H1 (cell line): ENCODE measurements around the gene IL16. TPM values are rescaled to one million over a fixed set of nuclear protein-coding genes. Genes with fewer than 3 reads are reported as not detected.

ENCODE experiments used
- CTCF ChIA-PET: fragments of 300-600 bp; sonication (Branson Sonifier 250); formaldehyde crosslinking; loops from one replicate; lab custom pipeline; 2021; ENCODE audit not compliant: partially characterized antibody; lab: Charles Lee
- POLR2A ChIA-PET: fragments of 300-600 bp; sonication (Branson Sonifier 250); formaldehyde crosslinking; loops from one replicate; lab custom pipeline; 2021; ENCODE audit warnings: inconsistent platforms; ENCODE audit not compliant: partially characterized antibody; lab: Charles Lee
- DNase-seq, 2 experiments: peaks; one replicate each; pipeline versions ENCODE4 v3.0.0 to v3.0.0-alpha.2; 2010 to 2022; ENCODE audit warnings: low spot score in 2 of 2, low read depth in 1 of 2, mixed read lengths in 1 of 2
- FAIRE-seq: peaks from 2 replicates; lab custom pipeline; 2011; peaks lifted over from hg19 to GRCh38; lab: Jason Lieb, UNC
- H2AFZ ChIP-seq: 2 replicates; pipeline ENCODE4 v1.8.1; 2012; ENCODE audit warnings: low read length, inconsistent platforms
- H2AK5ac ChIP-seq: 2 replicates; pipeline ENCODE4 v1.6.1; 2013; ENCODE audit warnings: low read depth, low read length
- H2BK120ac ChIP-seq: replicated peaks from 2 replicates; pipeline ENCODE3; 2013; ENCODE audit warnings: low read depth, low read length, inconsistent platforms
- H2BK12ac ChIP-seq: 2 replicates; pipeline ENCODE4 v1.6.1; 2013; ENCODE audit warnings: low read depth, low read length
- H2BK15ac ChIP-seq: 2 replicates; pipeline ENCODE4 v1.6.1; 2013; ENCODE audit warnings: low read length
- H2BK20ac ChIP-seq: 2 replicates; pipeline ENCODE4 v1.6.1; 2013; ENCODE audit warnings: low read length
- H2BK5ac ChIP-seq: 2 replicates; pipeline ENCODE4 v1.6.1; 2013; ENCODE audit warnings: low read depth, low read length
- H3K14ac ChIP-seq: 2 replicates; pipeline ENCODE4 v1.6.1; 2013; ENCODE audit warnings: inconsistent platforms; ENCODE audit not compliant: insufficient read length
- H3K18ac ChIP-seq: 2 replicates; pipeline ENCODE4 v1.6.1; 2013; ENCODE audit warnings: low read length; ENCODE audit errors: extremely low read depth
- H3K23ac ChIP-seq: 2 replicates; pipeline ENCODE4 v1.6.1; 2013; ENCODE audit warnings: inconsistent platforms; ENCODE audit not compliant: insufficient read length
- H3K23me2 ChIP-seq: 2 replicates; pipeline ENCODE4 v1.6.1; 2013; ENCODE audit warnings: low read depth, low read length
- H3K27ac ChIP-seq: 2 replicates; pipeline ENCODE4 v1.6.1; 2011; ENCODE audit warnings: low read depth, low read length, inconsistent platforms
- H3K27me3 ChIP-seq, 4 experiments: replicated peaks in 1 of 4; 1 replicate in 1 of 4; 2 replicates in 3 of 4; pipeline versions ENCODE4 v1.6.1 to v1.8.1; 2011 to 2013; ENCODE audit warnings: low read length in 3 of 4, mild to moderate bottlenecking in 3 of 4, inconsistent platforms in 2 of 4, mixed read lengths in 2 of 4, moderate library complexity in 1 of 4; ENCODE audit not compliant: control insufficient read depth in 3 of 4, insufficient read depth in 3 of 4; ENCODE audit errors: extremely low read depth in 1 of 4
- H3K36me3 ChIP-seq, 4 experiments: 2 replicates each; pipeline versions ENCODE4 v1.6.1 to v1.8.1; 2011 to 2013; ENCODE audit warnings: mild to moderate bottlenecking in 4 of 4, low read length in 3 of 4, moderate library complexity in 2 of 4, control low read depth in 1 of 4, inconsistent platforms in 1 of 4; ENCODE audit not compliant: insufficient read depth in 4 of 4, control insufficient read depth in 2 of 4
- H3K4ac ChIP-seq: replicated peaks from 2 replicates; pipeline ENCODE3; 2013; ENCODE audit warnings: low read length, low read depth, mixed read lengths, inconsistent platforms; ENCODE audit not compliant: insufficient read length
- H3K4me1 ChIP-seq, 4 experiments: replicated peaks in 1 of 4; 1 replicate in 1 of 4; 2 replicates in 3 of 4; pipeline versions ENCODE4 v1.6.1 to v1.8.1; 2011 to 2013; ENCODE audit warnings: low read length in 3 of 4, inconsistent platforms in 2 of 4, mixed read lengths in 1 of 4; ENCODE audit not compliant: insufficient read depth in 4 of 4, control insufficient read depth in 3 of 4
- H3K4me2 ChIP-seq, 2 experiments: 2 replicates each; pipeline versions ENCODE4 v1.6.1 to v1.8.1; 2011 to 2013; ENCODE audit warnings: low read depth in 2 of 2, low read length in 2 of 2, control low read depth in 1 of 2, inconsistent platforms in 1 of 2, mild to moderate bottlenecking in 1 of 2; ENCODE audit not compliant: insufficient read depth in 1 of 2
- H3K4me3 ChIP-seq, 4 experiments: fragments of 200-600, 300-600 bp in 1 of 4; sonication (generic), shearing (Covaris generic), sonication (Bioruptor Twin) in 1 of 4; 2 replicates each; pipeline versions ENCODE4 v1.5.1 to v1.8.1; 2011 to 2016; ENCODE audit warnings: low read length in 4 of 4, low read depth in 3 of 4, control low read depth in 2 of 4, inconsistent platforms in 2 of 4, mild to moderate bottlenecking in 2 of 4, mixed read lengths in 1 of 4, moderate library complexity in 1 of 4; ENCODE audit not compliant: insufficient read depth in 2 of 4; ENCODE audit errors: extremely low read depth in 1 of 4
- H3K56ac ChIP-seq: replicated peaks from 2 replicates; pipeline ENCODE3; 2013; ENCODE audit warnings: low read depth, mild to moderate bottlenecking, mixed read lengths, low read length, inconsistent platforms; ENCODE audit not compliant: insufficient read length
- H3K79me1 ChIP-seq: 2 replicates; pipeline ENCODE4 v1.6.1; 2013; ENCODE audit warnings: low read depth, low read length, control low read depth
- H3K79me2 ChIP-seq, 2 experiments: 2 replicates each; pipeline versions ENCODE4 v1.6.1 to v1.8.1; 2012 to 2013; ENCODE audit warnings: low read length in 2 of 2, mild to moderate bottlenecking in 2 of 2, inconsistent platforms in 1 of 2; ENCODE audit not compliant: insufficient read depth in 2 of 2, control insufficient read depth in 1 of 2
- H3K9ac ChIP-seq, 4 experiments: replicated peaks in 1 of 4; 1 replicate in 1 of 4; 2 replicates in 3 of 4; pipeline versions ENCODE4 v1.6.1 to v1.8.1; 2011 to 2013; ENCODE audit warnings: low read depth in 3 of 4, low read length in 3 of 4, control low read depth in 2 of 4, mild to moderate bottlenecking in 2 of 4, moderate library complexity in 2 of 4, inconsistent platforms in 1 of 4; ENCODE audit errors: extremely low read depth in 1 of 4
- H3K9me3 ChIP-seq, 2 experiments: 2 replicates each; pipeline versions ENCODE4 v1.6.1 to v1.8.1; 2012 to 2013; ENCODE audit warnings: mild to moderate bottlenecking in 2 of 2, moderate library complexity in 2 of 2, control low read depth in 1 of 2, inconsistent platforms in 1 of 2, low read depth in 1 of 2, low read length in 1 of 2, mixed read lengths in 1 of 2; ENCODE audit not compliant: insufficient read depth in 2 of 2
- H4K20me1 ChIP-seq, 2 experiments: replicated peaks in 1 of 2; 2 replicates each; pipeline versions ENCODE3 to v1.8.1; 2011 to 2013; ENCODE audit warnings: inconsistent platforms in 2 of 2, low read length in 2 of 2, mild to moderate bottlenecking in 1 of 2; ENCODE audit not compliant: insufficient read depth in 2 of 2, control insufficient read depth in 1 of 2
- H4K5ac ChIP-seq: 2 replicates; pipeline ENCODE4 v1.6.1; 2013; ENCODE audit warnings: low read length, low read depth, mixed read lengths, inconsistent platforms; ENCODE audit not compliant: insufficient read length
- H4K8ac ChIP-seq: 2 replicates; pipeline ENCODE4 v1.8.0; 2013; ENCODE audit warnings: mild to moderate bottlenecking, moderate library complexity, low read length, inconsistent platforms; ENCODE audit not compliant: insufficient read depth; ENCODE audit errors: extremely low read depth
- H4K91ac ChIP-seq: replicated peaks from 2 replicates; pipeline ENCODE3; 2013; ENCODE audit warnings: low read length, mixed read lengths, inconsistent platforms; ENCODE audit not compliant: insufficient read length
- BRCA1 ChIP-seq: IDR thresholded peaks from 2 replicates; pipeline ENCODE4 v1.6.1; 2012; ENCODE audit warnings: low read depth, low read length, improper control_type of control experiment
- JUN ChIP-seq: IDR thresholded peaks from 2 replicates; pipeline ENCODE4 v1.6.1; 2011; ENCODE audit warnings: low read depth, mild to moderate bottlenecking, improper control_type of control experiment, low read length
- POU5F1 ChIP-seq: IDR thresholded peaks from 2 replicates; pipeline ENCODE4 v1.6.1; 2011; ENCODE audit warnings: low read depth, mild to moderate bottlenecking, low read length, moderate library complexity
- RNF2 ChIP-seq: fragments of 200-900, 300-1000 bp; sonication (generic); IDR thresholded peaks from 2 replicates; pipeline ENCODE4 v1.7.1; 2016; ENCODE audit warnings: borderline replicate concordance, low read depth, mild to moderate bottlenecking, antibody characterized with exemption, low read length; ENCODE audit not compliant: poor library complexity, severe bottlenecking; ENCODE audit errors: missing control alignments
- SAP30 ChIP-seq: fragments of 300-600 bp; sonication (generic); IDR thresholded peaks from 2 replicates; pipeline ENCODE4 v1.7.1; 2012; ENCODE audit warnings: low read length, moderate library complexity, mild to moderate bottlenecking, inconsistent platforms; ENCODE audit not compliant: insufficient read depth, insufficient replicate concordance
- WGBS, 2 experiments: shearing (Covaris generic) in 1 of 2; methylation state at CpG; one replicate each; pipeline versions ENCODE4 v1.1.6 to v1.1.7; 2013 to 2015; ENCODE audit warnings: low lambda C conversion rate in 2 of 2, mixed read lengths in 2 of 2, inconsistent platforms in 1 of 2, low coverage in 1 of 2, missing lambda C conversion rate in 1 of 2; ENCODE audit not compliant: insufficient replicate concordance in 2 of 2, insufficient coverage in 1 of 2, insufficient read length in 1 of 2; ENCODE audit errors: extremely low coverage in 1 of 2, missing lambda C conversion rate in 1 of 2; 5-methylcytosine and 5-hydroxymethylcytosine counted together
- polyA plus RNA-seq, 7 experiments: library from polyadenylated mRNA; depleted of rRNA in 3 of 7; stranded (reverse) in 5 of 7; unstranded in 2 of 7; fragments of >200 nt in 5 of 7; fragments of 200-250 nt in 2 of 7; gene quantifications; 1 replicate in 5 of 7; 2 replicates in 1 of 7; 4 replicates in 1 of 7; pipeline versions ENCODE4 v1.2.1 to v1.2.3, GENCODE V29; 2011 to 2013; ENCODE audit warnings: missing spikeins in 2 of 7, mixed read lengths in 2 of 7
- total RNA-seq: library from RNA; stranded (reverse); fragmentation: NEBNext Ultra II Directional; extraction: Animal tissue kit (Norgen Biotek cat#: 25700); gene quantifications from 2 replicates; pipeline ENCODE4 v1.2.1, GENCODE V29; 2021

The IL16 gene
- total and polyA plus RNA-seq, 2 of the 8 experiments (the other 6 are each of a cell fraction or from before 2014, with no cell fraction given): 0.03 to 0.09 TPM

DNA sequence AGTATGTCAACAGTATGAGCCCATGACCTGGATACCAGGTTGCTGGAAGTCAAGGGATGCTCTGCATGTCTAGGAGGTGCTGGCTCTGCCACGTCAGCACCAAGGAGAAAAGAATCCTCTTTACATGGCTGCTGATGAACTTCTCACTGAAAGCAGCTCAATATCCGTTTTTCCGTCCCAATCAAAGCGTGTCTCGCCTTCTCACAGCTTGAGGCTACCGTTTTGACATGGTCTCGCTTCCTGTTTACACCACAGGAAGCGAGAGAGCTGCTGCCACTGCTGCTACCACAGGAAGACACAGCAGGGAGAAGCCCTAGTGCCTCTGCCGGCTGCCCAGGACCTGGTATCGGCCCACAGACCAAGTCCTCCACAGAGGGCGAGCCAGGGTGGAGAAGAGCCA, 100.0 kb downstream of the IL16 start:
- H3K23ac ChIP-seq: no peak overlapping the region
- no peaks in the 10 kb centered on the region for H3K9me3 ChIP-seq
- H2BK20ac ChIP-seq: no peak overlapping the region
- H3K23me2 ChIP-seq: no peaks in the 10 kb centered on the region
- no peak overlapping the region for H2BK120ac ChIP-seq
- H3K9ac ChIP-seq: no peak overlapping the region
- H3K56ac ChIP-seq: no peak overlapping the region
- FAIRE-seq: no peak
- H3K27me3 ChIP-seq: no peaks in the 10 kb centered on the region; a peak in 1 of 7 replicates
- no peaks in the 10 kb centered on the region for H4K20me1 ChIP-seq
- H4K91ac ChIP-seq: no peak overlapping the region
- H4K5ac ChIP-seq: no peak overlapping the region
- H2BK5ac ChIP-seq: no peak overlapping the region
- H2AFZ ChIP-seq: no peak overlapping the region
- TF ChIP-seq JUN (no peak), BRCA1 (no peak), RNF2 (no peak), SAP30 (no peak), POU5F1 (no peak)
- TF ChIP-seq, all 59 proteins: peak for 0
- no peak overlapping the region for H3K18ac ChIP-seq
- DNase-seq: no peak
- POLR2A ChIA-PET: no interaction called here
- H3K79me2 ChIP-seq: no peaks in the 10 kb centered on the region
- H3K36me3 ChIP-seq: no peaks in the 10 kb centered on the region
- no peak overlapping the region for H2BK15ac ChIP-seq
- no peaks in the 10 kb centered on the region for H3K79me1 ChIP-seq
- peaks cover 0 to 7% (median 4%) of the 10 kb centered on the region in 4 experiments; a peak in 4 of 7 replicates for H3K4me1 ChIP-seq
- H3K14ac ChIP-seq: no peak overlapping the region
- WGBS, 2 experiments: 85% methylated on average over 11 of the region's 11 CpGs; no CpG with 5 or more reads in 1 of the 2 experiments
- no peak overlapping the region; a peak in 1 of 4 replicates for H3K4me2 ChIP-seq
- CTCF ChIA-PET: interaction anchor here (1.2 to 2.9 kb wide), 3 partner anchors 13 to 104 kb away, joined by 3 to 14 read pairs (median 3); no protein-coding TSS in a partner anchor
- H2AK5ac ChIP-seq: no peak overlapping the region
- H2BK12ac ChIP-seq: no peak overlapping the region
- H3K27ac ChIP-seq: no peak overlapping the region
- H4K8ac ChIP-seq: no peak overlapping the region
- no peak overlapping the region for H3K4me3 ChIP-seq
- no peak overlapping the region for H3K4ac ChIP-seq
